Uterus (tissue), 4 donors: ENCODE measurements around the gene CLMN. TPM values are rescaled to one million over a fixed set of nuclear protein-coding genes. Genes with fewer than 3 reads are reported as not detected.

Source experiments
- DNase-seq, 2 donors: peaks; one replicate each; pipeline ENCODE4 v3.0.0-alpha.2; 2019 to 2020
- H3K27ac ChIP-seq, 2 donors: fragments of 200-600 bp; sonication (generic); 1 replicate in 1 of 2; 2 replicates in 1 of 2; pipeline ENCODE4 v1.5.1; 2016 to 2018
- H3K27me3 ChIP-seq, 2 donors: fragments of 200-600 bp; sonication (generic); one replicate each; pipeline ENCODE4 v1.5.1; 2018 to 2019; ENCODE audit warnings: control low read depth in 1 of 2
- H3K36me3 ChIP-seq, 2 donors: fragments of 200-600 bp; sonication (generic); one replicate each; pipeline ENCODE4 v1.5.1; 2019; ENCODE audit warnings: control low read depth in 1 of 2
- H3K4me1 ChIP-seq, 2 donors: fragments of 200-600 bp; sonication (generic); one replicate each; pipeline ENCODE4 v1.5.1; 2018 to 2019; ENCODE audit warnings: control low read depth in 1 of 2
- H3K4me3 ChIP-seq, 2 donors: fragments of 200-600 bp; sonication (generic); 1 replicate in 1 of 2; 2 replicates in 1 of 2; pipeline ENCODE4 v1.5.1; 2018 to 2019; ENCODE audit warnings: mild to moderate bottlenecking in 1 of 2
- H3K9me3 ChIP-seq, 2 donors: fragments of 200-600 bp; sonication (generic); one replicate each; pipeline ENCODE4 v1.5.1; 2019; ENCODE audit warnings: control low read depth in 1 of 2
- POLR2A ChIP-seq, 2 donors: fragments of 450-650 bp; IDR thresholded peaks; one replicate each; pipeline ENCODE4 v1.6.1; 2016; ENCODE audit warnings: antibody characterized with exemption in 2 of 2, mild to moderate bottlenecking in 1 of 2, moderate library complexity in 1 of 2
- intact Hi-C: fragments of 100-400 bp; cut with DNase I; formaldehyde crosslinking; loops from one replicate; pipeline ENCODE4 v1.15.1; 2023; ENCODE audit warnings: low total_unique reads
- total RNA-seq, 4 donors: library from RNA; depleted of rRNA in 3 of 4; stranded (reverse); fragments of >200 nt in 3 of 4; gene quantifications; one replicate each; pipeline versions ENCODE4 v1.1.0 to v1.2.4, GENCODE V29; 2014 to 2023
- TF ChIP-seq, protein P1 (sequence below), 4 experiments: fragments of 200-600 bp in 2 of 4; fragments of 450-650 bp in 2 of 4; sonication (generic) in 2 of 4; IDR thresholded peaks; one replicate each; pipeline ENCODE4 v1.5.1; 2016 to 2019; ENCODE audit warnings: antibody characterized with exemption in 4 of 4, mild to moderate bottlenecking in 2 of 4, moderate library complexity in 1 of 4
- donor health status: DM: yes; HTN: yes; CAD: no.

Gene CLMN
- total RNA-seq, 4 donors from 2014 or later, result 5.0 to 55.0 (median 12.4) TPM

DNA sequence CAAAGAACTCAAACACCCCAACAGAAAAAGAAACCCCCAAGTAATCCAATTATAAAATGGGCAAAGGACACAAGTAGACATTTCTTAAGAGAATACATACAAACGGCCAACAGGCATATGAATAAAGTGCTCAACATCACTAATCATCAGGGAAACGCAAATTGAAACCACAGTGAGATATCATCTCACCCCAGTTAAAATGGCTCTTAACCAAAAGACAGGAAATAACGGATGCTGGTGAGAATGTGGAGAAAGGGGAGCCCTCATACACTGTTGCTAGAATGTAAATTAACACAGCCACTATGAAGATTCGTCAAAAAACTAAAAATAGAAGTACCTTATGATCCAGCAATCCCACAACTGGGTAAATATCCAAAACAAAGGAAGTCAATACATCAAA lies 52.4 kb downstream of the CLMN start:
- no peak for DNase-seq
- no peak for TF ChIP-seq POLR2A (IDR thresholded peaks at IDR 0.05)
- TF ChIP-seq, protein P1, sequence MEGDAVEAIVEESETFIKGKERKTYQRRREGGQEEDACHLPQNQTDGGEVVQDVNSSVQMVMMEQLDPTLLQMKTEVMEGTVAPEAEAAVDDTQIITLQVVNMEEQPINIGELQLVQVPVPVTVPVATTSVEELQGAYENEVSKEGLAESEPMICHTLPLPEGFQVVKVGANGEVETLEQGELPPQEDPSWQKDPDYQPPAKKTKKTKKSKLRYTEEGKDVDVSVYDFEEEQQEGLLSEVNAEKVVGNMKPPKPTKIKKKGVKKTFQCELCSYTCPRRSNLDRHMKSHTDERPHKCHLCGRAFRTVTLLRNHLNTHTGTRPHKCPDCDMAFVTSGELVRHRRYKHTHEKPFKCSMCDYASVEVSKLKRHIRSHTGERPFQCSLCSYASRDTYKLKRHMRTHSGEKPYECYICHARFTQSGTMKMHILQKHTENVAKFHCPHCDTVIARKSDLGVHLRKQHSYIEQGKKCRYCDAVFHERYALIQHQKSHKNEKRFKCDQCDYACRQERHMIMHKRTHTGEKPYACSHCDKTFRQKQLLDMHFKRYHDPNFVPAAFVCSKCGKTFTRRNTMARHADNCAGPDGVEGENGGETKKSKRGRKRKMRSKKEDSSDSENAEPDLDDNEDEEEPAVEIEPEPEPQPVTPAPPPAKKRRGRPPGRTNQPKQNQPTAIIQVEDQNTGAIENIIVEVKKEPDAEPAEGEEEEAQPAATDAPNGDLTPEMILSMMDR (IDR thresholded peaks at IDR 0.05), result no peak
- no peaks in the 10 kb centered on the region for H3K36me3 ChIP-seq
- intact Hi-C loops, result no loop called here
- no peak overlapping the region for H3K27ac ChIP-seq
- no peaks in the 10 kb centered on the region for H3K4me1 ChIP-seq
- no peaks in the 10 kb centered on the region for H3K9me3 ChIP-seq
- no peak overlapping the region for H3K4me3 ChIP-seq
- no peaks in the 10 kb centered on the region for H3K27me3 ChIP-seq

- no peaks in the 10 kb centered on the region for H3K27me3 ChIP-seq
- no peak overlapping the region for H3K4me3 ChIP-seq
- intact Hi-C loops, result no loop called here
- H3K4me1 ChIP-seq, result no peaks in the 10 kb centered on the region
- peak overlapping the region in 1 of 2 donors; percentile 26 for H3K27ac ChIP-seq
- H3K36me3 ChIP-seq, result no peaks in the 10 kb centered on the region
- DNase-seq, result peak; percentile 31 to 32
- no peaks in the 10 kb centered on the region for H3K9me3 ChIP-seq
- TF ChIP-seq, protein P1 (IDR thresholded peaks at IDR 0.05), result no peak
- TF ChIP-seq POLR2A (IDR thresholded peaks at IDR 0.05), result no peak
Measured at GRCh38 chr14:95265106-95266094, 54.3 kb downstream of the CLMN start.

DNA sequence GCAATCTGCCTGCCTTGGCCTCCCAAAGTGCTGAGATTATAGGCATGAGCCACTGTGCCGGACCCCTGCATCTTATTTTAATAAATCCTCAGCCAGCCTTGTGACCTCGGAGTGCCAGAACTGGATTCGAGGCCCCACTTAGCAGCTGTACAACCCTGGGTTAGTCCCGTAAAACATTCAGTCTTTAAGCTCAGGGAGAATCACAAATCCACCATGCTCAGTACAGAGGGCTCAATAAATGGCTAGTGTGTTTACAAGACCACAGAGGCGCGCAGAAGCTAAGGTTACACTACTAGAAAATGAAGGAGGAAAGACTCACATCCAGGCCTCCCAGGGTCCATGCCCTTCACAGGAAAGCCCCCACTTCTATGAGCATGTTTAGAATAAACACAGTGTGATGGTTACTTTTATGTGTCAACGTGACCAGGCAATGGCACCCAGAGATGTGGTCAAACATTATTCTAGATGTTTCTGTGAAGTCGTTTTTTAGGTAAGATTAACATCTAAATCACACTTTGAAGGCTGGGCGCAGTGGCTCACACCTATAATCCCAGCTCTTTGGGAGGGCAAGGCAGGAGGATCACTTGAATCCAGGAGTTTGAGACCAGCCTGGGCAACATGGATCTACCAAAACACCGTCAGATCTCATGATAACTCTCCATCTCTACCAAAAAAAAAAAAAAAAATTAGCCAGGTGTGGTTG lies 55.3 kb downstream of the CLMN start:
- TF ChIP-seq POLR2A (IDR thresholded peaks at IDR 0.05), result no peak
- Histone ChIP-seq H3K36me3 (no peaks in the 10 kb centered on the region), H3K4me3 (no peak overlapping the region), H3K27ac (no peak overlapping the region), H3K4me1 (no peaks in the 10 kb centered on the region), H3K27me3 (no peaks in the 10 kb centered on the region), H3K9me3 (no peaks in the 10 kb centered on the region)
- no peak for DNase-seq
- intact Hi-C loops, result no loop called here

- Histone ChIP-seq H3K36me3 (no peaks in the 10 kb centered on the region), H3K4me3 (no peak overlapping the region), H3K4me1 (no peaks in the 10 kb centered on the region), H3K9me3 (no peaks in the 10 kb centered on the region), H3K27ac (no peak overlapping the region), H3K27me3 (no peaks in the 10 kb centered on the region)
- intact Hi-C loops, result no loop called here
- no peak for DNase-seq
- TF ChIP-seq POLR2A (IDR thresholded peaks at IDR 0.05), result no peak
- TF ChIP-seq, protein P1 (IDR thresholded peaks at IDR 0.05), result no peak
Measured at GRCh38 chr14:95263527-95264231, 56.0 kb downstream of the CLMN start.

GRCh38 chr14:95262511-95262891 lies 57.2 kb downstream of the CLMN start:
- Histone ChIP-seq H3K4me1 (no peaks in the 10 kb centered on the region), H3K36me3 (no peaks in the 10 kb centered on the region), H3K27me3 (no peaks in the 10 kb centered on the region), H3K27ac (no peak overlapping the region), H3K4me3 (no peak overlapping the region), H3K9me3 (no peaks in the 10 kb centered on the region)
- no peak for DNase-seq
- intact Hi-C loops, result no loop called here
- TF ChIP-seq, protein P1 (IDR thresholded peaks at IDR 0.05), result no peak
- no peak for TF ChIP-seq POLR2A (IDR thresholded peaks at IDR 0.05)
